Measurements from ENCODE around the gene ZHX3. TPM values are rescaled to one million over a fixed set of nuclear protein-coding genes. Genes with fewer than 3 reads are reported as not detected.
A peak's percentile ranks its signal among the peaks of the same experiment; 100 is the strongest.

The ZHX3 gene
- total and polyA plus RNA-seq, 2 donors (not counting 1 experiment from before 2014, with no cell fraction given): 27.7 to 28.0 TPM

- no peaks in the 10 kb centered on the region for H3K27me3 ChIP-seq (ENCODE audit: control insufficient read depth, insufficient read depth, low read length)
- no peak overlapping the region for H3K27ac ChIP-seq (ENCODE audit: insufficient read depth, low read length)
- no peak overlapping the region for H2AFZ ChIP-seq (ENCODE audit: low read length)
- peak overlapping the region; percentile 66 to 87 (median 81) for H3K4me3 ChIP-seq (replicated peaks in 1 of 4; ENCODE audit: control extremely low read depth in 1 of 4, insufficient read depth in 1 of 4, low read depth in 3 of 4, low read length in 4 of 4)
- peak overlapping the region; percentile 96 for H3K4me2 ChIP-seq (ENCODE audit: extremely low read depth, insufficient read depth, low read length)
- H3K9ac ChIP-seq (ENCODE audit: insufficient read depth, low read length): peak overlapping the region; percentile 18
- peaks cover 16% of the 10 kb centered on the region for H3K4me1 ChIP-seq (ENCODE audit: control insufficient read depth, extremely low read depth, insufficient read depth, low read length)
- DNase-seq (ENCODE audit: low read depth in 2 of 2): no peak
- H3K9me3 ChIP-seq (ENCODE audit: control insufficient read depth, insufficient read depth, low read depth, low read length): no peaks in the 10 kb centered on the region
- peaks cover 62% of the 10 kb centered on the region for H3K79me2 ChIP-seq (ENCODE audit: control insufficient read depth, insufficient read depth, low read length)
- TF ChIP-seq, protein P1, sequence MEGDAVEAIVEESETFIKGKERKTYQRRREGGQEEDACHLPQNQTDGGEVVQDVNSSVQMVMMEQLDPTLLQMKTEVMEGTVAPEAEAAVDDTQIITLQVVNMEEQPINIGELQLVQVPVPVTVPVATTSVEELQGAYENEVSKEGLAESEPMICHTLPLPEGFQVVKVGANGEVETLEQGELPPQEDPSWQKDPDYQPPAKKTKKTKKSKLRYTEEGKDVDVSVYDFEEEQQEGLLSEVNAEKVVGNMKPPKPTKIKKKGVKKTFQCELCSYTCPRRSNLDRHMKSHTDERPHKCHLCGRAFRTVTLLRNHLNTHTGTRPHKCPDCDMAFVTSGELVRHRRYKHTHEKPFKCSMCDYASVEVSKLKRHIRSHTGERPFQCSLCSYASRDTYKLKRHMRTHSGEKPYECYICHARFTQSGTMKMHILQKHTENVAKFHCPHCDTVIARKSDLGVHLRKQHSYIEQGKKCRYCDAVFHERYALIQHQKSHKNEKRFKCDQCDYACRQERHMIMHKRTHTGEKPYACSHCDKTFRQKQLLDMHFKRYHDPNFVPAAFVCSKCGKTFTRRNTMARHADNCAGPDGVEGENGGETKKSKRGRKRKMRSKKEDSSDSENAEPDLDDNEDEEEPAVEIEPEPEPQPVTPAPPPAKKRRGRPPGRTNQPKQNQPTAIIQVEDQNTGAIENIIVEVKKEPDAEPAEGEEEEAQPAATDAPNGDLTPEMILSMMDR (conservative IDR thresholded peaks at IDR 0.05 in 1 of 2, IDR thresholded peaks at IDR 0.05 in 1 of 2; ENCODE audit: low read depth in 1 of 2, low read length in 2 of 2): no peak
- no peak for TF ChIP-seq EZH2 (IDR thresholded peaks at IDR 0.05; ENCODE audit: low read length, missing control alignments)
- no peaks in the 10 kb centered on the region for H4K20me1 ChIP-seq (ENCODE audit: control insufficient read depth, extremely low read depth, insufficient read depth, low read length)
- no peaks in the 10 kb centered on the region for H3K36me3 ChIP-seq (ENCODE audit: control insufficient read depth, insufficient read depth, low read length)
Measured at GRCh38 chr20:41139227-41140093, 178.1 kb downstream of the ZHX3 start.

DNA sequence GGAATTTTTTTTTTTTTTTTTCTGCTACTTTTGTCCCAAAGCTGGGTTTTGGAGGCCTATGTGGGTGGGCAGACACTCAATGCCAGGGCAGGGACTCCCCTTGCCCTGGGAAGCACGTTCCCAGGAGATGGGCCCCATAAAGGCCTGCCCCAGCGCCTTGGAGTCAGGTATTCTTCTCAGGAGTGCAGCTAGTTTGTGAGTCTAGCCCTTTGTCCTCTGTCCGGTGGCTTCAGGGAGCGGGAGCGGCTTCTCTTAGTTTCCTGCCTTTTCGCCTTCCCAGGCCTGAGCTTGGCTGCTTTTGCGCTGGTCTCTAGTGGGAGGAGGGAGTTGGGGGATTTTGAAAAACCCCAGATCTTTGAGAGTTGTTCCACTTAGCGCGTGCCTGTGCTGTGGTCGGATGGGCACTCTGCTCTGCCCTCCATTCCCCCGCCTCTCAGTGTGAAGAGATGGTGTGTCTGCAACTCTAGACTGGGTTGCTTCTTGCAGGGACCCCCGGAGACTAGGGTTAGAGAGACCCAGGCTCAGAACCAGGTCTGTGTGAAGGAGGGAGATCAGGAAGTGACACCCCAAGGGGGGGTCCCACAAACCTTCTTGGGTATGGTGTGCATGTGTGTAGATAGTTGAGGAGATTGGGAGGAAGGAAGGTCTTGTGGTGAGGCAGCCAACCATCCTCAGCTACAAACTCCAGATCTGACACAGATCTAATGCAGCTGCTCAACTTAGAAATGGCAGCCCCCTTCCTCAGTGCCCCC is 178.9 kb downstream of the ZHX3 start:
- H3K9ac ChIP-seq (ENCODE audit: insufficient read depth, low read length): peak overlapping the region; percentile 97
- TF ChIP-seq, protein P1 (conservative IDR thresholded peaks at IDR 0.05 in 1 of 2, IDR thresholded peaks at IDR 0.05 in 1 of 2; ENCODE audit: low read depth in 1 of 2, low read length in 2 of 2): no peak
- H4K20me1 ChIP-seq (ENCODE audit: control insufficient read depth, extremely low read depth, insufficient read depth, low read length): no peaks in the 10 kb centered on the region
- H3K79me2 ChIP-seq (ENCODE audit: control insufficient read depth, insufficient read depth, low read length): peaks cover 56% of the 10 kb centered on the region
- H3K27me3 ChIP-seq (ENCODE audit: control insufficient read depth, insufficient read depth, low read length): no peaks in the 10 kb centered on the region
- H3K27ac ChIP-seq (ENCODE audit: insufficient read depth, low read length): peak overlapping the region; percentile 84
- no peak overlapping the region for H2AFZ ChIP-seq (ENCODE audit: low read length)
- no peaks in the 10 kb centered on the region for H3K36me3 ChIP-seq (ENCODE audit: control insufficient read depth, insufficient read depth, low read length)
- no peak for DNase-seq (ENCODE audit: low read depth in 2 of 2)
- H3K4me1 ChIP-seq (ENCODE audit: control insufficient read depth, extremely low read depth, insufficient read depth, low read length): peaks cover 16% of the 10 kb centered on the region
- H3K4me3 ChIP-seq (replicated peaks in 1 of 4; ENCODE audit: control extremely low read depth in 1 of 4, insufficient read depth in 1 of 4, low read depth in 3 of 4, low read length in 4 of 4): peak overlapping the region; percentile 66 to 87 (median 81)
- peak overlapping the region; percentile 96 for H3K4me2 ChIP-seq (ENCODE audit: extremely low read depth, insufficient read depth, low read length)
- H3K9me3 ChIP-seq (ENCODE audit: control insufficient read depth, insufficient read depth, low read depth, low read length): no peaks in the 10 kb centered on the region
